GM18508 (cell line): Measurements from ENCODE around the gene CDKL5.

Experiments
- ATAC-seq: cut with Tn5 transposase; IDR thresholded peaks from one replicate; pipeline ENCODE4 v1.9.1; 2021; ENCODE audit warnings: moderate number of reproducible peaks; ENCODE audit not compliant: insufficient read depth, unreplicated experiment

CDKL5 gene

DNA sequence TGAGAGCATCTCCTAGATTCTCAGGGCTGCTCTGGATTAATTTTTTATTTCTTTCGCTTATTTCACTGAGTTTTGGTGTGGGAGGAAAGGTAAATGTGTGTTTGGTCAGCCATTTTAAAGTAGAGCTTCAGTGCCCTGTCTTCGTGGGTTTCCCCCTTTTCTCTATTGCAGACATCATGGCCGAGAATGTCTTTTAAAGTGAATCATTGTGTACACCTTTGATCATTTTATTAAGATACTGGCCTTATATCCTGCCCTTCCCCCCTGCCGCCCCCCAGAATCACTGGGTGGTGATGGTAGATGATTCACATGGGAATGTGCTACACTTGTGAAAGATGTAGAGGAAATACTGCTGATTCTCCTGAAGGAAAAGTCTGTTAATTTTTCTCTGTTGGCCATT is 23.8 kb downstream of the CDKL5 start:
- ATAC-seq: no peak

DNA sequence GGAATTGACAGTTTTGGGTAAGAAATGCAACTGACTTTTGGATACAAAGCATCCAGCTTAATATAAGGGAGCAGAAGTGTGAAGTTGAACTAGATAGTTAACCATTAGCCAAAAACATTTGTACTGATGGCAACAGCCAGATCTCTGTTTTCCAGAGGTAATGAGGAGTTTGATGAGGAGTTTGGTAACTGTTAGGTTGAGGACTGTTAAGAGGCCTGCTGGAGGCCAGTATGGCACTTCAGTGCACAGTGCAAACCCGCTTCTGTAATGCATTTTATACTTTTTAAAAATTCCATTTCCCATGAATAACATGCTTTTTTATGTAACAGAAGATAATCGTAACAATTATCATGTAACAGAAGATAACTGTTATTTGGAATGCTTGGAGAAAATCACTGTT is 30.0 kb downstream of the CDKL5 start:
- ATAC-seq: no peak

DNA sequence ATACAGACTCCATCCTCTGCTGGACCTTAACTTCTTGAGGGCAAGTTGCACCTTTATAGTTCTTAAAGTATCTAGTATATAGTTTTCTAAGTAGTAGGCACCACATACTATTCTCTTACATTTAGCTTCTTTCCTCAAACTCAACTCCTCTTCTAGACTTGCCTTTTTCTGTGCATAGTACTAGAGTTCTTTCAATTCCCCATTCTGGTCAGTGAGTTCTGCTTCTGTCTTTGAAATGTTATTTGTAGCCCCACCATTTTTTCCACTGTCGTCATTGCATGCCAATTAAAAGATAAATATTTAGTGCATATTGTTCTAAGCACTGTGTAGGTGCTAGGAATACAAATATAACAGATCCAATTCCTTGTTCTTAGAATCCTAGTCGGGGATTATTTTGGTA is 31.6 kb downstream of the CDKL5 start:
- no peak for ATAC-seq

DNA sequence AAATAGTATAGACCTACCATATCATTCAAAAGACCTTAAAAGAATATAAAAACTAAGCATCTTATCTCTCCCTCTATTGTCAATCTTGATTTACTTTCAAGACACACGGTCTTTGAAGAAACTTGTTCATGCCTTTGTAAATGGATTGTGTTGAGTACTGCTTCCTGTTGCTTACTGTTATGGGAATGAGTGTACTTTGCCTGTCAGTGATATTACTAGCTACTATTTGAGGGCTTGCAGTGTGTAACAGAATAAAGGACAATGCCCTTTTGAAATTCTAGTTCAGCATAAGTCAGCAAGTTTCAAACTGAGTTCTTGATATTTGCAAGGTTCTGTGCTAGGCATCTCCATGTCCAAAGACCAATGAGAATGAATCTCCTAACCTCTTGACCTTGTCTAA is 36.0 kb downstream of the CDKL5 start:
- no peak for ATAC-seq

DNA sequence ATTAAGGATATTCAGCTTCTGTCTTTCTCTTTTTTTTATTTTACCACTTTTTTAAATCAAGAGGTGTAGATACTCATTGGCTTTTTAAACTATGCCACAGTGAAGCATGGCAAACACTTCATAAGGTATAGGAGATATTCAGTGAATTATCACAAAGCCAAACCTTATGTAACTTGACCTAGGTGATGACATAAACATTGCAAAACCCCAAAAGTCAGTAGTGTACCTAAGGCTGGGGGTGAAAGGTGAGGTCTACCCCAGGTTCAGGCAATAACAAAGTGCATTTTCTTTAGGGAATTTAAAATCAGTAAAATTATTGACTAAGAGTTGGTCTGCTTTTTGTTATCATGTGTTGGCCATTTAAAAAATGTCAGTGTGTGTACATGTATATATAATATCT is 39.1 kb downstream of the CDKL5 start:
- ATAC-seq: no peak

DNA sequence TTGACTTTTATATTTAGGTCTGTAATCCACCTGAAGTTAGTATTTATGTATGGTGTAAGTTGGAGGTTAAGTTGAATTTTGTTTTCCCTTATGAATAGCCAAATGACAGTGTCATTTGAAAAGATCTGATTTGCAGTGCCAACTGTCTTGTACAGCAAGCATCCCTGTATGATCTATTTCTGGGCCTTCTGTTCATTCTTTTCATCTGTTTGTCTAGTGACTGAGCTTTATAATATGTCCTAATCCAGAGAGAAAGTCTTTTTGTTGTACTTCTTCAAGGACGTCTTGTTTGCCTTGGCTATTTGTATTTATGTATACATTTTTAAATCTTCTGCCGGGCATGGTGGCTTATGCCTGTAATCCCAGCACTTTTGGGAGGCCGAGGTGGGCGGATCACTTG is 39.6 kb downstream of the CDKL5 start:
- no peak for ATAC-seq

DNA sequence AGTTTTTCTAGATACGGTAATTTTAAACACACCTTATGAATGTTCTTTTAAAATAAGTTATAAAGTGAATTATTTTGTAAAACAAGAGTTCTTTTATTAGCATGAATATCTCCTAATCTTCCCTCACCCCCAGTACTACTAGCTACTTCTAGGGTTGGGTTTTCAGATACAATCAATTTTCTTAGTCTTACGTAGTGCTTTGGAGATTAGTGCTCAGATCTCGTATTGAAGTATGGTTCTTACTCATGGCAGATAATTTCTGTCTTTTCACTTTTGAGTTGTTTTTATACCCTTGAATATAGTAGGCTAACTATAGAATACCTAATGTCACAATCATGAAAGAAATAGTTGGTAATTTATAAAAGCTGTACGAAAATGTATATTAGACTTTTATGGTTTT is 43.2 kb downstream of the CDKL5 start:
- ATAC-seq: no peak

DNA sequence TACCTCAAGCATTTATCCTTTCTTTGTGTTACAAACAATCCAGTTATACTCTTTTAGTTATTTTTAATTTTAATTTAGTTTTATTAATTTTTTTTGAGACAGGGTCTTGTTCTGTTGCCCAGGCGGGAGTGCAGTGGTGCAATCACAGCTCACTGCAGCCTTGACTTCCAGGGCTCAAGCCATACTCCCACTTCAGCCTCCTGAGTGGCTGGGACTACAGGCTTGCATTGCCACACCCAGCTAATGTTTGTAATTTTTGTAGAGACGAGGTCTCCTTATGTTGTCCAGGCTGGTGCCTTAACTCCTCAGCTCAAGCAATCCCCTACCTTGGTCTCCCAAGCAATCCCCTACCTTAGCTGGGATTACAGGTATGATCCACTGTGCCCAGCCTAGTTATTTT is 45.9 kb downstream of the CDKL5 start:
- ATAC-seq: no peak

DNA sequence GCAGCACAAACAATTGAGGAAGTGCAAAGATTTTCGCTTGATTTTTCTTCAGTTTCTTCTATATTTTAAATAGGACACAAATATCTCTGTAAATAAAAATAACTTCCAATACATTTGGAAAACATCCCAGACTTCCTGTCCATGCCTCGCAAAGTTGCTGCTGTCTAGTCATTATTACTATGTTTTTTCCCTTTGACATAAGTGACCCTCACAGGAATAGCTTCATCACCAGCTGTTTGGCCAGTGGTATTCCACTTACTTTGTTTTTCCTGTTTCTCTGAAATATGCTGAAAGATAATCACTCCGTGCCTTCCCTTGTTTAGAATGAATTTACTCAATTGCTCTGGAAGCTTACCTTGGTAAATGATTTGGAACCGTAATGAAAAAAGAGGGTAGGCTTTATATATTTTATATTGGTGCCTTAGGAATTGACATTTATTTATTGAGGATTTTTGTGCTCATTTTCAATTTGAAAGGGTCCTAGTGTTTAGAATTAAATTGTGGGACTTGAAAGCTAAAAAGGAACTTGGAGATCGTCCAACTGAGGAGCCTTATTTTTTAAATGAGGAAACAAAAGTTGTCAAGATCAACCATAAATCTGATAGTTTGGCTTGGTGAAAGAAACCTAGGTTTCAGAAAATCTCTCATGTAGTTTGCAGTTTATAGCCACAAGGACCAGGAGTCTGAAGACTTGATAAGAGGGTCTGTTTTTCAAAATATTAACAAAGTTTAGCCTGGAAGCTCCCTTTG is 65.6 kb downstream of the CDKL5 start:
- no peak for ATAC-seq

DNA sequence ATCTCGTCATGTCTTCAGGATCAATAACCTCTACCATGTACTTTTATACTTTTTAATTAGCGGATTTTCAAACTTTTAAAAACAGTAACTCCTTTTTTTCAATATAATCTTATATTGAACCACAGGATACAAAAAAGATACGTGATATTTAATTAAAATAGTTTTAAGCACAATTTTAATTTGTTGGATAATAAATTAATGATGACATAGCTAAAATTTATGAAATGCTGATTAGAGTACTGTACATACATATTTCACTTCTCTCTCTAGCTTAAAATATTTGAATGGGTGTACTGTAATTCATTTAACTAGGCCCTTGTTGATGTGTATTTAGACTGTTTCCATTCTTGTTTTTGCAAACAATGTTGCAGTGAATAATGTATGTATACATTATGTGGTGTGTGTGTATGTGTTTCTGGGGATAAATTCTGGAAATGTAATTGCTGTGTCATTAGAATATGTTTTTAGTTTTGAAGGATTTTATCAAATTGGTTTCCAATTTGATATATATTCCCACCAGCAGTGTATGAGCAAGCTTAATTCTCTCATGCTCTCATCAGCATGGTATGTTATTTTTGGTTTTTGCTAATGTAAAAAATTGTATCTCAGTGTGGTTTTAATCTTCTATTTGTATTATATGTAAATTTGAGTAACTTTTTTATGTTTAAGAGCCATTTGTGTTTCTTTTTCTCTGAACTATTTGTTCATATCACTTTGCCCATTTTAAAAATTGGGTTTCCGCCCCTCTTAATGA is 66.4 kb downstream of the CDKL5 start:
- no peak for ATAC-seq

DNA sequence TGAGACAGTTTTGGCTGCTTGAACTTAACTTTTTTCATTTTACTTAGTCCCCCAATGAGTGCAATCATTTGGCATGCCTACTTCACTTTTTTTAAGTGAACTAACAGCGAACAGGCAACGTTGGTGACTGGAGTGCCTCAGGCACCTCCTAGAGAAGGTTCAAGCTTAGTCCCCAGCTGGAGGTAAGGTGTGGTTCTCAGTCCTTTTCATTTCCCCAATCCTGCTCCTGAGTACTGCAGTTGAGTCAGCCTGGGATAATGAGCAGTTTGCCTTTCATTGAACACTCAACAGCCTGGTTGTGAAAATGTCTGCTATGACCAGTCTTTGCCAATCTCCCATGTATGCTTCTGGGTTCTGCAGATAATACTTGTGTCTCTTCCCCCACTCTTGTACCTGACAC is 109.5 kb downstream of the CDKL5 start:
- ATAC-seq: no peak

DNA sequence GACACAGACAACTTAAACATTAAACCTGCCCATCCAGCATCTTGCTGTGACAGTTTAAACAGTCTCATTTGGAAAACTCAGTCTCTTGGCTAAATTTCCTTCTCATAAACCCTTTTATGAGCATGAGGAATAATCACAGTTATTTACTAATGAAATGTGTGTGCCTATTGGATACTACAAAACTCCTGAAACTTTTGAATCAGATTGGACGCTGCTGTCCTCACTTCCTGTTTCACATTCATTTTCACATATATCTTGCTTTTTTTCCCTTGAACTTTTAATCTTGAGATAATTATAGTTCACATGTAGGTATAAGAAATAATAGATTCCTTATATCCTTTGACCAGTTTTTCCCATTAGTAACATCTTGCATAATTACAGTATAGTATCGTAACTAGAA is 111.7 kb downstream of the CDKL5 start:
- no peak for ATAC-seq

DNA sequence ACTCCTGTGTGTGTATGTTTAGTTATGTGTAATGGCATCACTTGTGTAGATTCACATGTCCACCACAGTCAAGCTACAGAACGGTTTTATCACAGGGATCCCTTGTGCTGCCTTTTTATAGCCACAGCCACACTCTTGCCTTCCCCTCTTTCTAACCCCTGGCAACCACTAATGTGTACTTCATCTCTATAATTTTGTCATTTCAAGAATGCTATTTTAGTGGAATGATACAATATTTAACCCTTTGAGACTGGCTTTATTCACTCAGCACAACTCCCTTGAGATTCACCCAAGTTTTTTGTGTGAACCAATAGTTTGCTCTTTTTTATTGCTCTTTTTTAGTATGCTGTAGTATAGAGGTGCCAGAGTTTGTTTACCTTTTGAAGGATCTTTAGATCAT is 112.1 kb downstream of the CDKL5 start:
- no peak for ATAC-seq

DNA sequence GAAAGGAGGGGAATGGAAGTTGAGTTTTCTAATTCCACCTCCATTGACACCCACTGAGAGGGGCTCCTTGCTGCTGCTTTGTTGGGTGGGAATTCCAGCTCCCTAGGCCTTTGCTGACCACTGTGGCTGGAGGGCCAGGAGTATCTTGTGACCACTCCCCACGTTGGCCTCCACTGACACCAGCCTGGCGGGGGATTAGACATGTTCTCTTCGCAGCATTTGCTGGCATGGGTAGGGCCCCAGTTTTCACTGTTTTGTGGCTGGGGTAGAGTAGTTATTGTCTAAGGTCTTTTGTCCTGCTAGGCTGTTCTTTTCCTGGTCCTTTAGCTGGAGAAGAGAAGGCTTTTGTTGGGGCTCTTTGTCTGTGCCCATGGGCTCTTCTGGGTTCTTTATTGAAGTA is 116.7 kb downstream of the CDKL5 start:
- ATAC-seq: no peak

DNA sequence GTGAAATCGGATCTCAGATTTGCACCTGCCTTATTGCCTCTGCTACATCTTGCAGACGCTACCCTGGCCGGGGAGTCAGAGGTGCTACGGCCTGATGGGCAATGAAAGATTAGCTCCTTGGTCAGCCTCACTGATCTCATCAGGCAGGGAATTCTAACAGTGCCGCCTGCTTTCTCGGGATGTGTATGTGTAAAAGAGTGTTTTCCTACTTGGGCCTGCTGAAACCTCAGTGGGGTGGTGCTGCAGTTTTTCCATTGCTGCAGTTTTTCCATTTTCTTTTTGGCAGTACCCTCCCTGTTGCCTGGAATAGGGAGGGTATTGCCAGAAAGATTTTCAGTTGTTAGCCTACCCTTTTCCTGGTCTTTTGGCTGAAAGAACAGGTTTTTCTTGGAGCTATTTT is 117.5 kb downstream of the CDKL5 start:
- ATAC-seq: no peak

DNA sequence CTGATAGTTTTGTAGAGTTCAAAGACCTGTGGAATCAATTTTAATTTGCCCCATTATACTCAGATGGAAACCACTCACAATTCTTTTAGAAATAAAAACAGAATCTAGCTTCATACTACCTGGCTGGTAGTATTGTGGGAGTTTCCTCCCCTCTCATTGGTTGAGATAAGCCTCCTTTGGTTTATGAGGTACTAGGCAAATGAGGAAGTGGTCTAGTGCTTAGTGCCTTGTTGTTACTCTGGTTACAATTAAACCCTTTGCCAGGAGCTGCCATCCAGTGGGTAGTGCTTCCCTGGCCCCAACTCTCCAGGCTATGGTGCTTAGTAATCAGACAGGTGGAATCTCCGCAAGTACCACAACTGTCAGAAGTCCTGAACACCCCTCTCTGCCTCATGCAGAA is 118.3 kb downstream of the CDKL5 start:
- no peak for ATAC-seq

DNA sequence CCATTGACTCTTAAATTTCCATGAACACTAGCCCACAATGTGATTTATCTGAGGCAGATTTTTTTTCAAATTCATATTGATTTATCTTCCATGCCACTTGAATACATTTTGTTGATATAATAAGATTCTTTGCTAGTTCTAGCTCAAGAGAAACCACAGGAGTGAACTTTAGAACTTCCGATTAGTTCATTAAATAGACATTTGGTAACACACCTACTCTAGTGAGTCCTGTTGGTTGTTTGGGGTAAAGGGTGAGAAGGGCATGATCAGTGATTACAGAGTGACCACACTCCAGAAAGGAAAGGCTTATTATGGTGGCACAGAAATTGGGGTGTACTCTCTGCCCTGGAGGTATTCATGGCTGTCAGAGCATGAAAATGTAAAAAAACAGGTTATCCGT is 120.4 kb downstream of the CDKL5 start:
- no peak for ATAC-seq

DNA sequence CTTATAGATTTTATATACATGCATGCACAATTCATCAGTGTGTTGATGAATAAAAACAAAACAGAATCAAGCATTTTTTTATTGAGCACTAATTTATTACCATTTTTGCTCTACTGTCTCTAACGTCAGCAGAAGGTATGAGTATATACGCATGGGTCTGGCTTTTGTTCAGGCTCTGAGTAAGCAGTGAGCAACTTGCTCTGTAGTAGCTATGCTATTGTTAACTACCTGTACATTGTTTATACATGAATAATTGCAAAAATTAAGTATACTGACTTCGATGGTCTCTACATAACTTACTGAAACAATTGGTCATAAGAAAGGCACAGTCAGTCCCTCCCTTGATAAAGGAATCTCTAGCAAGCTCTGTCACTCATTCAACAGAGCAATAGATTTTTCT is 123.6 kb downstream of the CDKL5 start:
- ATAC-seq: no peak

DNA sequence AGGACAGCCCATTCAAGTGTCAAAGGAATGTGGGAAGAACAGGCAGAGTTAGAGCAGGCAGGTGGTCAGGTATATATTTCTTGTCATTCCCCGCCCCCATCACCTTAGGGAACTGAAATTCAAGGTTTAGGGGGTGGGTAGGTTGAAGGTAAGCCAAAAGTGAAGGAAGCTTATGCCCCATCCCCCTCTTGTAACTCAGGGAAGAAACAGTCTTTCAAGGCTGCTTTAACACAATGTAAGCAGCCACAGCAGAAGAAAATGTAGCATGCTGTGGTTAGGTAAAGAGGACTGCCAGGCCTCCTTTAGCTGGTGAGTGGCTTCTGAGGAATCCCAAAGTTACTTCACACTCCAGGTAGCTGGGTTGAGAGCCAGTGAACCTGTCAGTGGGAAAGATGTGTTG is 124.2 kb downstream of the CDKL5 start:
- no peak for ATAC-seq

DNA sequence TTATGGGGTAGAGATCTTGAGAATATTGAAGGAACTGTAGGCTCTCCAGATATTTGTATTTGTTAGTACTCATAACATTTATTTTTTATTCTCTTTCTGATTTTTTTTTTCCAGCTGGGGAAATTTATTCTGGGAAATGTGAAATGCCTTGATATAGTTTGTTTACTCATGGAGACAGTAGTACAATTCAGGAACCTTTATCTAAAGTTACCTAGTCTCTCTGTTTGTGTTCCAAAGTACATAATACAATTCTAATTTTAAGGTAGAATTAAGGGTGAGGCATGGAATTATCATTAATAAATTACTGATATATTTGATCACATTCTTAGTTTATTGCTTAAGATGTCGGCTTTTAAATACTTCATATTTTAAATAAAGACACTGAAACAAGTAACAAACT is 132.5 kb downstream of the CDKL5 start:
- ATAC-seq: no peak

DNA sequence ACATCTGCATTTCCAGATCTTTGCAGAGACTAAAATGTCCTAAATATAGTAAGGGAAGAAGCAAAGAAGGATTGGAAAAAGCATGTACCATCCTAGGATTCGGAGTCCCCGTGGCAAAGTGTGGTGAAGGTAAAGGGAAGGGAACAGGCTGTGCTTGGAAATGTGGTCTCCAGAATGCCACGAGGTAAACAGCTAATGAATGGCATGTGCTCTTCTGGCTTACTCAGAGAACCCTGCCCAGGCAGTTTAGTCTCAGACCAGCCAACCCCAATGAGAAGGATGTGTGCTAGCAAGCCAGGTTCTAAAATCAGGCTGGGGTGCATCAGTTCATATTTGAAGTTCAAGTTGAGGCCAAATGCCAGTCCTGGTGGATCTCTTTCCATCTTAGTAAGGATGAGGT is 133.4 kb downstream of the CDKL5 start:
- no peak for ATAC-seq

DNA sequence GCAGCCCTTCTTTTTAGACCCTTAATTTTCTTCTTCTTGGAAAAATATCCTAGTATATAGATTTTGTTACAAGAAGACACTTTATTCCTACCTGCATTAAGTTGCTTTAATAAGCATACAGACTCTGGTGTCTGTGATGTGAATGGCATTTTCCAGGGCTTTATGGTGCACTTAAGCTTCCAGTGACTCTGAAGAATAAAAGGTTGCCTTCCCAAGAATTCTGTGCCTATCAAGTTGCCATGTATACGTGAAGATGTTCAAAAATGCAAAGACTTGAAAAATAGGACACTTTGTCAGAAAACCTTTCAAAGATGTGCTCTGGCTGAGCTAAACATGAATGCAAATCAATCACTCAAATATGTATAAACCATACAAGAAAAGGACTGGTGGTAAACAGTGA is 135.6 kb downstream of the CDKL5 start:
- ATAC-seq: no peak
